Measurements from ENCODE around the gene BAIAP2.

Gene BAIAP2

GRCh38 chr17:81040791-81041337 is 5.9 kb downstream of the BAIAP2 start:
- H3K4me1 ChIP-seq (ENCODE audit: insufficient read depth, low read length) = peaks cover 43% of the 10 kb centered on the region
- H3K9me3 ChIP-seq (ENCODE audit: low read length) = peaks cover 7% of the 10 kb centered on the region
- no peaks in the 10 kb centered on the region for H3K27me3 ChIP-seq (ENCODE audit: insufficient read depth, low read length)
- no peak overlapping the region for H3K4me3 ChIP-seq (ENCODE audit: low read length)
- no peak overlapping the region for H2AFZ ChIP-seq (ENCODE audit: low read depth, low read length)
- H3K36me3 ChIP-seq (ENCODE audit: insufficient read depth, low read length) = peaks cover 31% of the 10 kb centered on the region

GRCh38 chr17:81042606-81043005 is 7.7 kb downstream of the BAIAP2 start:
- H2AFZ ChIP-seq (ENCODE audit: low read depth, low read length) = no peak overlapping the region
- H3K9me3 ChIP-seq (ENCODE audit: low read length) = peaks cover 7% of the 10 kb centered on the region
- peaks cover 27% of the 10 kb centered on the region for H3K4me1 ChIP-seq (ENCODE audit: insufficient read depth, low read length)
- no peaks in the 10 kb centered on the region for H3K27me3 ChIP-seq (ENCODE audit: insufficient read depth, low read length)
- peaks cover 31% of the 10 kb centered on the region for H3K36me3 ChIP-seq (ENCODE audit: insufficient read depth, low read length)
- H3K4me3 ChIP-seq (ENCODE audit: low read length) = no peak overlapping the region

GRCh38 chr17:81043319-81043724 is 8.4 kb downstream of the BAIAP2 start:
- H3K36me3 ChIP-seq (ENCODE audit: insufficient read depth, low read length) = peaks cover 26% of the 10 kb centered on the region
- peaks cover 23% of the 10 kb centered on the region for H3K4me1 ChIP-seq (ENCODE audit: insufficient read depth, low read length)
- H3K9me3 ChIP-seq (ENCODE audit: low read length) = peaks cover 7% of the 10 kb centered on the region
- no peak overlapping the region for H2AFZ ChIP-seq (ENCODE audit: low read depth, low read length)
- no peak overlapping the region for H3K4me3 ChIP-seq (ENCODE audit: low read length)
- no peaks in the 10 kb centered on the region for H3K27me3 ChIP-seq (ENCODE audit: insufficient read depth, low read length)

GRCh38 chr17:81043725-81044427 is 8.9 kb downstream of the BAIAP2 start:
- Histone ChIP-seq H3K4me3 (ENCODE audit: low read length) (no peak overlapping the region), H3K4me1 (ENCODE audit: insufficient read depth, low read length) (peaks cover 23% of the 10 kb centered on the region), H3K27me3 (ENCODE audit: insufficient read depth, low read length) (no peaks in the 10 kb centered on the region), H3K36me3 (ENCODE audit: insufficient read depth, low read length) (peaks cover 21% of the 10 kb centered on the region), H3K9me3 (ENCODE audit: low read length) (peaks cover 5% of the 10 kb centered on the region), H2AFZ (ENCODE audit: low read depth, low read length) (no peak overlapping the region)

- H3K4me1 ChIP-seq (ENCODE audit: insufficient read depth, low read length) = peaks cover 18% of the 10 kb centered on the region
- H3K4me3 ChIP-seq (ENCODE audit: low read length) = no peak overlapping the region
- H3K27me3 ChIP-seq (ENCODE audit: insufficient read depth, low read length) = no peaks in the 10 kb centered on the region
- no peaks in the 10 kb centered on the region for H3K9me3 ChIP-seq (ENCODE audit: low read length)
- peaks cover 16% of the 10 kb centered on the region for H3K36me3 ChIP-seq (ENCODE audit: insufficient read depth, low read length)
- H2AFZ ChIP-seq (ENCODE audit: low read depth, low read length) = no peak overlapping the region
Measured at GRCh38 chr17:81044428-81044763, 9.4 kb downstream of the BAIAP2 start.

- no peak overlapping the region for H2AFZ ChIP-seq (ENCODE audit: low read depth, low read length)
- H3K9me3 ChIP-seq (ENCODE audit: low read length) = no peaks in the 10 kb centered on the region
- no peak overlapping the region for H3K4me3 ChIP-seq (ENCODE audit: low read length)
- H3K4me1 ChIP-seq (ENCODE audit: insufficient read depth, low read length) = peaks cover 13% of the 10 kb centered on the region
- H3K36me3 ChIP-seq (ENCODE audit: insufficient read depth, low read length) = peaks cover 16% of the 10 kb centered on the region
- no peaks in the 10 kb centered on the region for H3K27me3 ChIP-seq (ENCODE audit: insufficient read depth, low read length)
Measured at GRCh38 chr17:81044764-81045589, 10.0 kb downstream of the BAIAP2 start.

- Histone ChIP-seq H3K36me3 (ENCODE audit: insufficient read depth, low read length) (peaks cover 16% of the 10 kb centered on the region), H3K4me1 (ENCODE audit: insufficient read depth, low read length) (peaks cover 6% of the 10 kb centered on the region), H3K27me3 (ENCODE audit: insufficient read depth, low read length) (no peaks in the 10 kb centered on the region), H3K9me3 (ENCODE audit: low read length) (no peaks in the 10 kb centered on the region), H3K4me3 (ENCODE audit: low read length) (no peak overlapping the region), H2AFZ (ENCODE audit: low read depth, low read length) (no peak overlapping the region)
Measured at GRCh38 chr17:81045590-81046095, 10.7 kb downstream of the BAIAP2 start.

- Histone ChIP-seq H2AFZ (ENCODE audit: low read depth, low read length) (no peak overlapping the region), H3K4me3 (ENCODE audit: low read length) (no peak overlapping the region), H3K36me3 (ENCODE audit: insufficient read depth, low read length) (peaks cover 16% of the 10 kb centered on the region), H3K9me3 (ENCODE audit: low read length) (no peaks in the 10 kb centered on the region), H3K4me1 (ENCODE audit: insufficient read depth, low read length) (peaks cover 4% of the 10 kb centered on the region), H3K27me3 (ENCODE audit: insufficient read depth, low read length) (no peaks in the 10 kb centered on the region)
Measured at GRCh38 chr17:81046132-81046769, 11.3 kb downstream of the BAIAP2 start.

- H3K36me3 ChIP-seq (ENCODE audit: insufficient read depth, low read length) = peaks cover 16% of the 10 kb centered on the region
Measured at GRCh38 chr17:81046770-81047359, 11.9 kb downstream of the BAIAP2 start.

GRCh38 chr17:81048827-81049371 is 13.9 kb downstream of the BAIAP2 start:
- Histone ChIP-seq H3K27me3 (ENCODE audit: insufficient read depth, low read length) (no peaks in the 10 kb centered on the region), H3K4me1 (ENCODE audit: insufficient read depth, low read length) (peaks cover 9% of the 10 kb centered on the region), H3K36me3 (ENCODE audit: insufficient read depth, low read length) (peaks cover 16% of the 10 kb centered on the region), H2AFZ (ENCODE audit: low read depth, low read length) (no peak overlapping the region), H3K9me3 (ENCODE audit: low read length) (no peaks in the 10 kb centered on the region), H3K4me3 (ENCODE audit: low read length) (no peak overlapping the region)

More at GRCh38 chr17:81046770-81047359, 11.9 kb downstream of the BAIAP2 start:
- Histone ChIP-seq H3K4me3 (ENCODE audit: low read length) (no peak overlapping the region), H2AFZ (ENCODE audit: low read depth, low read length) (no peak overlapping the region), H3K9me3 (ENCODE audit: low read length) (no peaks in the 10 kb centered on the region), H3K27me3 (ENCODE audit: insufficient read depth, low read length) (no peaks in the 10 kb centered on the region), H3K4me1 (ENCODE audit: insufficient read depth, low read length) (peaks cover 4% of the 10 kb centered on the region)

GRCh38 chr17:81049372-81049911 is 14.5 kb downstream of the BAIAP2 start:
- H3K27me3 ChIP-seq (ENCODE audit: insufficient read depth, low read length) = no peaks in the 10 kb centered on the region
- no peak overlapping the region for H2AFZ ChIP-seq (ENCODE audit: low read depth, low read length)
- no peak overlapping the region for H3K4me3 ChIP-seq (ENCODE audit: low read length)
- peaks cover 6% of the 10 kb centered on the region for H3K4me1 ChIP-seq (ENCODE audit: insufficient read depth, low read length)
- H3K36me3 ChIP-seq (ENCODE audit: insufficient read depth, low read length) = peaks cover 17% of the 10 kb centered on the region
- H3K9me3 ChIP-seq (ENCODE audit: low read length) = no peaks in the 10 kb centered on the region

GRCh38 chr17:81049973-81050551 is 15.1 kb downstream of the BAIAP2 start:
- Histone ChIP-seq H3K36me3 (ENCODE audit: insufficient read depth, low read length) (peaks cover 19% of the 10 kb centered on the region), H3K9me3 (ENCODE audit: low read length) (no peaks in the 10 kb centered on the region), H3K4me1 (ENCODE audit: insufficient read depth, low read length) (peaks cover 5% of the 10 kb centered on the region), H3K4me3 (ENCODE audit: low read length) (no peak overlapping the region), H2AFZ (ENCODE audit: low read depth, low read length) (no peak overlapping the region), H3K27me3 (ENCODE audit: insufficient read depth, low read length) (no peaks in the 10 kb centered on the region)
